ENCODE results near the gene ZNF544.
A peak's percentile ranks its signal among the peaks of the same experiment; 100 is the strongest.

ZNF544 gene

DNA sequence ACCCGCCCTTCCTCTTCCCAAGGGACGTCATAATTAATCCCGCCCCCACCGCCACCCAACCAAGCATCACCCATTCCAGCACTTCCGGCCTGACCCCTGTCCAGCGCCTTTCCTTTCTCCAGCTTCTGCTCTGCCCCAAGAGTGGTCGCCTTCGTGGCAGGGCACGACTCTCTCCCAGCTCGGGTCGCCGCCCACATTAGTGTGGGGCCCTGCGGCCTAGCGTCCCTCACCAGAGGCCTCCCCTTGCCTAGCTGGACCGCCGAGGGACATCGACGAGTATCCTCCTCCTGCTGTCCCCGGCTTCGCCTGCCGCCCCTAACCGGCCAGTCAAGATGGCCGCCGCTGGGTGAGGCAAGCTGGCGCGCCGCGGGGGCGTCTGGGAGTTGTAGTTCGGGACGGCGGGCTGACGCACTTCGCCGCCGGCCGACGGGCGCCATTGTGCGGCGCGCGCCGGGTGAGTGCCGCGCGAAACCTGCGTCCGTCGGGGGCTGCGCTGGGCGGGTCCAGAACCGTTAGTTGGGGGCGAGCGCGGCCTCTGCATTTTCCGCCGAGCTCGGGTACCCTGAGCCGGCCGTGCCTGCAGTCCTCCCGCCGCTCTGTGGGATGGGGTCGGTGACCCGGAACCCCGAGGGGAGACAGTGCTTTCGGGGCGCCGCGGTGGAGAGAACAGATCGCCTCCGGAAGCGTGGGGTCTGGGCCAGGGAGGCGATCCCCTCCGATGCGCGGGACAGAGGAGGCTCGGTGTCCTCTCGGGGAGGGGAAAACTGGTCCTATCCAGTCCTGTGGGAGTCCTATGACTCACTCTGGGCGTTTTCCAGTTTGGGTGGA, 45.5 kb upstream of the ZNF544 start, which contains the start of gene ZNF274:
TSS of gene ZNF274 (plus strand) at position 73 of the 828 bp plus-strand sequence. CDS start 905 bp downstream, outside the sequence.
- Histone ChIP-seq H3K36me3 (ENCODE audit: control insufficient read depth in 1 of 2, insufficient read depth in 2 of 2, low read depth in 1 of 2, low read length in 2 of 2) (peaks cover 47 to 52% of the 10 kb centered on the region in 2 experiments), H4K8ac (ENCODE audit: low read length) (peak within 1 kb of the TSS; percentile 100), H3K9me3 (ENCODE audit: control insufficient read depth, low read length) (peaks cover 84% of the 10 kb centered on the region), H3K9ac (ENCODE audit: low read length) (peak within 1 kb of the TSS; percentile 98), H2AK5ac (ENCODE audit: low read length, severe bottlenecking) (peak within 1 kb of the TSS; percentile 96), H2AFZ (ENCODE audit: low read depth, low read length) (peak within 1 kb of the TSS; percentile 84), H3K14ac (ENCODE audit: low read length in 2 of 2) (peak within 1 kb of the TSS in 1 of 2 experiments; percentile 98), H3K4me3 (ENCODE audit: insufficient read depth in 1 of 2, low read depth in 1 of 2, low read length in 2 of 2) (peak within 1 kb of the TSS; percentile 88 to 95), H2BK15ac (ENCODE audit: low read depth, poor library complexity, severe bottlenecking) (peak within 1 kb of the TSS; percentile 99), H3K4ac (ENCODE audit: low read depth in 1 of 2, low read length in 2 of 2) (peak within 1 kb of the TSS; percentile 96 to 100), H4K91ac (ENCODE audit: low read length) (peak within 1 kb of the TSS; percentile 100), H2BK5ac (ENCODE audit: low read depth, low read length, poor library complexity, severe bottlenecking) (peak within 1 kb of the TSS; percentile 100), H3K27ac (ENCODE audit: low read length, poor library complexity, severe bottlenecking) (peak within 1 kb of the TSS; percentile 99), H3K4me1 (ENCODE audit: control insufficient read depth, insufficient read depth, low read depth, low read length) (peaks cover 5% of the 10 kb centered on the region), H3K4me2 (ENCODE audit: low read length, poor library complexity, severe bottlenecking) (peak within 1 kb of the TSS; percentile 57), H3K23ac (ENCODE audit: low read length in 2 of 2) (peak within 1 kb of the TSS in 1 of 2 experiments; percentile 66), H3K27me3 (ENCODE audit: control insufficient read depth in 1 of 2, insufficient read depth in 1 of 2, low read length in 2 of 2) (no peaks in the 10 kb centered on the region), H2BK12ac (ENCODE audit: low read length in 2 of 2) (no peak within 1 kb of the TSS), H3K18ac (ENCODE audit: low read depth in 1 of 2, low read length in 2 of 2) (peak within 1 kb of the TSS; percentile 98 to 100), H2BK120ac (ENCODE audit: low read depth, low read length) (peak within 1 kb of the TSS; percentile 90), H3K79me1 (replicated peaks; ENCODE audit: low read length, poor library complexity, severe bottlenecking) (peaks cover 39% of the 10 kb centered on the region)
- WGBS: under 1% methylated on average over 80 of the region's 80 CpGs
- DNase-seq: peak; percentile 92

DNA sequence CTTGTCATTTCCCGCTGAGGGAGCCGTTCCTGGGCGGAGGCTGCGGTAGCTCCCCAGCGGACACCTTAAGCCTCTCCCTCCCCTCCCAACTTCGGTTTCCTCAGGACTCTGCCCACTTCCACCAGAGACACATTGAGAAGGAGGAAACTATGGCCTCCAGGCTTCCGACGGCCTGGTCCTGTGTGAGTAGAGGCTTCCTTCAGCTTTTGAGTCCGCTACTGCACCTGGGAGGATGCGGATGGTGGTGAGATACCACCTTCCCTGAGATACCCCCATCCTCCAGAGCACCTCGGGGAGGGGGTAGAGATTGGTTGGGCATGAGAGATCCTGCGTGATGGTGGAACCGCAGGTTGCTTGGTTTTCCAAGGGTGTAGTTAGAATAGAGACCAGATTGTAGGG, 44.9 kb upstream of the ZNF544 start:
- H3K14ac ChIP-seq (ENCODE audit: low read length in 2 of 2): peak overlapping the region in 1 of 2 experiments; percentile 35
- H4K8ac ChIP-seq (ENCODE audit: low read length): peak overlapping the region; percentile 99
- 12% methylated on average over 8 of the region's 13 CpGs for WGBS
- H2BK120ac ChIP-seq (ENCODE audit: low read depth, low read length): peak overlapping the region; percentile 49
- peak overlapping the region; percentile 81 for H3K27ac ChIP-seq (ENCODE audit: low read length, poor library complexity, severe bottlenecking)
- no peaks in the 10 kb centered on the region for H3K27me3 ChIP-seq (ENCODE audit: control insufficient read depth in 1 of 2, insufficient read depth in 1 of 2, low read length in 2 of 2)
- H2BK15ac ChIP-seq (ENCODE audit: low read depth, poor library complexity, severe bottlenecking): no peak overlapping the region
- H2AFZ ChIP-seq (ENCODE audit: low read depth, low read length): peak overlapping the region; percentile 84
- no peak overlapping the region for H2BK12ac ChIP-seq (ENCODE audit: low read length in 2 of 2)
- DNase-seq: no peak
- H3K9ac ChIP-seq (ENCODE audit: low read length): peak overlapping the region; percentile 98
- H2BK5ac ChIP-seq (ENCODE audit: low read depth, low read length, poor library complexity, severe bottlenecking): no peak overlapping the region
- H3K36me3 ChIP-seq (ENCODE audit: control insufficient read depth in 1 of 2, insufficient read depth in 2 of 2, low read depth in 1 of 2, low read length in 2 of 2): peaks cover 44 to 51% of the 10 kb centered on the region in 2 experiments
- peaks cover 81% of the 10 kb centered on the region for H3K9me3 ChIP-seq (ENCODE audit: control insufficient read depth, low read length)
- H3K4ac ChIP-seq (ENCODE audit: low read depth in 1 of 2, low read length in 2 of 2): peak overlapping the region; percentile 81 to 96
- no peak overlapping the region for H3K23ac ChIP-seq (ENCODE audit: low read length in 2 of 2)
- peak overlapping the region; percentile 47 for H2AK5ac ChIP-seq (ENCODE audit: low read length, severe bottlenecking)
- peak overlapping the region; percentile 83 for H4K91ac ChIP-seq (ENCODE audit: low read length)
- H3K4me1 ChIP-seq (ENCODE audit: control insufficient read depth, insufficient read depth, low read depth, low read length): peaks cover 5% of the 10 kb centered on the region
- peak overlapping the region; percentile 37 to 91 for H3K18ac ChIP-seq (ENCODE audit: low read depth in 1 of 2, low read length in 2 of 2)
- peak overlapping the region; percentile 57 for H3K4me2 ChIP-seq (ENCODE audit: low read length, poor library complexity, severe bottlenecking)
- peaks cover 38% of the 10 kb centered on the region for H3K79me1 ChIP-seq (replicated peaks; ENCODE audit: low read length, poor library complexity, severe bottlenecking)
- H3K4me3 ChIP-seq (ENCODE audit: insufficient read depth in 1 of 2, low read depth in 1 of 2, low read length in 2 of 2): peak overlapping the region; percentile 88 to 95

DNA sequence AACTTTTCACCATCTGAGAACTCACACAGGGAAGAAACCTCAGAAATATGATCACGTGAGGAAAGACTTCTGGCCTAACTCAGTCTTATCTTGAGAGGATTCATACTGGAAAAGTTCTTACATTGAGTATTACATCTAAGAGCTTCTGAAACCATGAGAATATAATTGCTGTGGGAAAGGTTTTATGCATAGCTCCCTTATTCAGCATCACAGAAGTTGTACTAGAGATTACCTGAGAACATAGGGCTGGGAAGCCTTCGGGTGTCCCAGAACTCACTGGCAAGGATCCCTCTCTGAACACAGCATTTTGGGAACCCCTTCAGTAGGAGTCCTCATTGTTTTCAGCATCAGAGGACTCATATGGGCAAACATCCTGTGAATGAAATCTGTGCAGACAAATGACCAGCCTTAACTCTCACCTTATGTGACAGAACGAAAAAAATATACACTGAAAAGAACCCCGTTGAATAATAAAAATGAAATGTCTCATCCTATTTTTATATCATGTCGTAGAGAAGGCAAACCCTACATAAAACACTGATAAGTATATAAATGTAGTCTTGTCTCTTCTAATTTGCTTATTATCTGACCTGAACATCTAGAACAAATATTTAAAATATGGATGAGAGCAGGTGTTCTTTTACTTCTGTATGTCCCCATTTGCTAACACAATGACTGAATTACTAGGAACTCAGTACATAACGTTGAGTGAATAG, 31.7 kb upstream of the ZNF544 start:
- H3K18ac ChIP-seq (ENCODE audit: low read depth in 1 of 2, low read length in 2 of 2): no peak overlapping the region
- H3K36me3 ChIP-seq (ENCODE audit: control insufficient read depth in 1 of 2, insufficient read depth in 2 of 2, low read depth in 1 of 2, low read length in 2 of 2): peaks cover 71 to 91% of the 10 kb centered on the region in 2 experiments
- no peak overlapping the region for H2AFZ ChIP-seq (ENCODE audit: low read depth, low read length)
- no peak overlapping the region for H2BK5ac ChIP-seq (ENCODE audit: low read depth, low read length, poor library complexity, severe bottlenecking)
- H2BK120ac ChIP-seq (ENCODE audit: low read depth, low read length): no peak overlapping the region
- H3K4ac ChIP-seq (ENCODE audit: low read depth in 1 of 2, low read length in 2 of 2): no peak overlapping the region
- WGBS: 73% methylated on average over 2 of the region's 6 CpGs
- no peak overlapping the region for H3K4me2 ChIP-seq (ENCODE audit: low read length, poor library complexity, severe bottlenecking)
- peak; percentile 56 for DNase-seq
- H3K14ac ChIP-seq (ENCODE audit: low read length in 2 of 2): no peak overlapping the region
- no peak overlapping the region for H2BK15ac ChIP-seq (ENCODE audit: low read depth, poor library complexity, severe bottlenecking)
- no peak overlapping the region for H3K23ac ChIP-seq (ENCODE audit: low read length in 2 of 2)
- H3K27ac ChIP-seq (ENCODE audit: low read length, poor library complexity, severe bottlenecking): no peak overlapping the region
- peaks cover 96% of the 10 kb centered on the region for H3K9me3 ChIP-seq (ENCODE audit: control insufficient read depth, low read length)
- peaks cover 27% of the 10 kb centered on the region for H3K79me1 ChIP-seq (replicated peaks; ENCODE audit: low read length, poor library complexity, severe bottlenecking)
- peak overlapping the region in 1 of 2 experiments; percentile 63 for H3K4me3 ChIP-seq (ENCODE audit: insufficient read depth in 1 of 2, low read depth in 1 of 2, low read length in 2 of 2)
- no peak overlapping the region for H4K8ac ChIP-seq (ENCODE audit: low read length)
- no peaks in the 10 kb centered on the region for H3K4me1 ChIP-seq (ENCODE audit: control insufficient read depth, insufficient read depth, low read depth, low read length)
- H2AK5ac ChIP-seq (ENCODE audit: low read length, severe bottlenecking): no peak overlapping the region
- H3K9ac ChIP-seq (ENCODE audit: low read length): no peak overlapping the region
- no peaks in the 10 kb centered on the region for H3K27me3 ChIP-seq (ENCODE audit: control insufficient read depth in 1 of 2, insufficient read depth in 1 of 2, low read length in 2 of 2)
- no peak overlapping the region for H4K91ac ChIP-seq (ENCODE audit: low read length)
- H2BK12ac ChIP-seq (ENCODE audit: low read length in 2 of 2): no peak overlapping the region

All from mesenchymal stem cell (in vitro differentiated cells and primary cell).